SK-N-SH (cell line): ENCODE data around the gene GAS7.

Experiments used
- EP300 ChIP-seq, 2 experiments: IDR thresholded peaks; 2 replicates each; pipeline versions ENCODE4 v1.4.0 to v1.6.1; 2012; ENCODE audit warnings: borderline replicate concordance in 1 of 2, low read depth in 1 of 2, low read length in 1 of 2
- FOXM1 ChIP-seq: IDR thresholded peaks from 2 replicates; pipeline ENCODE4 v1.4.0; 2012; ENCODE audit warnings: low read depth, mild to moderate bottlenecking
- GABPA ChIP-seq: IDR thresholded peaks from 2 replicates; pipeline ENCODE4 v1.4.0; 2012; ENCODE audit warnings: low read depth, mild to moderate bottlenecking
- TF ChIP-seq, protein P1 (sequence below): IDR thresholded peaks from 2 replicates; pipeline ENCODE4 v1.4.0; 2012; ENCODE audit warnings: low read depth, borderline replicate concordance
- TF ChIP-seq, protein P2 (sequence below): fragments of 200-600 bp; sonication (generic); IDR thresholded peaks from 2 replicates; pipeline ENCODE4 v1.6.1; 2017; ENCODE audit warnings: antibody characterized with exemption, mild to moderate bottlenecking, moderate library complexity

DNA sequence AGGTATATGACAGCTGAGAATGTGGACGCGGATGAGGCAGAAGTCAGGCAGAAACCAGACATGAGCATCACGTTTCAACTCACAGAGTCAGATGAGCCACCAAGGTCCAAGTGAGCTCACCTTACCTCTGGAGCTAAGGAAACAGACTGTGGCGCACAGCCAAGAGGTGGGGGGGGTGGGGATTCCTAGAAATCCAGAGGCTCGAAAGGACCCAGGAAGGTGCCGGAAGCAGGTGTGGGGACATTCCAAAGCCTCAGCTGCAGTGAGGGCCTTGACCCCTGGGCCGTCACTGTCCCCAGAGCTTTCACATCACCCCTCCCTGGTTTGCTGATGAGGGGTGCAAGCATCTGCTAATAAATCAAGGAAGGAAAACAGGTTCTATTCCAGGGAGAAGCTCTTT, 264.1 kb downstream of the GAS7 start:
- TF ChIP-seq EP300 (IDR thresholded peaks at IDR 0.05; ENCODE audit: borderline replicate concordance in 1 of 2, low read depth in 1 of 2, low read length in 1 of 2): no peak
- TF ChIP-seq, protein P1, sequence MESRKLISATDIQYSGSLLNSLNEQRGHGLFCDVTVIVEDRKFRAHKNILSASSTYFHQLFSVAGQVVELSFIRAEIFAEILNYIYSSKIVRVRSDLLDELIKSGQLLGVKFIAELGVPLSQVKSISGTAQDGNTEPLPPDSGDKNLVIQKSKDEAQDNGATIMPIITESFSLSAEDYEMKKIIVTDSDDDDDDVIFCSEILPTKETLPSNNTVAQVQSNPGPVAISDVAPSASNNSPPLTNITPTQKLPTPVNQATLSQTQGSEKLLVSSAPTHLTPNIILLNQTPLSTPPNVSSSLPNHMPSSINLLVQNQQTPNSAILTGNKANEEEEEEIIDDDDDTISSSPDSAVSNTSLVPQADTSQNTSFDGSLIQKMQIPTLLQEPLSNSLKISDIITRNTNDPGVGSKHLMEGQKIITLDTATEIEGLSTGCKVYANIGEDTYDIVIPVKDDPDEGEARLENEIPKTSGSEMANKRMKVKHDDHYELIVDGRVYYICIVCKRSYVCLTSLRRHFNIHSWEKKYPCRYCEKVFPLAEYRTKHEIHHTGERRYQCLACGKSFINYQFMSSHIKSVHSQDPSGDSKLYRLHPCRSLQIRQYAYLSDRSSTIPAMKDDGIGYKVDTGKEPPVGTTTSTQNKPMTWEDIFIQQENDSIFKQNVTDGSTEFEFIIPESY: no peak
- TF ChIP-seq, protein P2, sequence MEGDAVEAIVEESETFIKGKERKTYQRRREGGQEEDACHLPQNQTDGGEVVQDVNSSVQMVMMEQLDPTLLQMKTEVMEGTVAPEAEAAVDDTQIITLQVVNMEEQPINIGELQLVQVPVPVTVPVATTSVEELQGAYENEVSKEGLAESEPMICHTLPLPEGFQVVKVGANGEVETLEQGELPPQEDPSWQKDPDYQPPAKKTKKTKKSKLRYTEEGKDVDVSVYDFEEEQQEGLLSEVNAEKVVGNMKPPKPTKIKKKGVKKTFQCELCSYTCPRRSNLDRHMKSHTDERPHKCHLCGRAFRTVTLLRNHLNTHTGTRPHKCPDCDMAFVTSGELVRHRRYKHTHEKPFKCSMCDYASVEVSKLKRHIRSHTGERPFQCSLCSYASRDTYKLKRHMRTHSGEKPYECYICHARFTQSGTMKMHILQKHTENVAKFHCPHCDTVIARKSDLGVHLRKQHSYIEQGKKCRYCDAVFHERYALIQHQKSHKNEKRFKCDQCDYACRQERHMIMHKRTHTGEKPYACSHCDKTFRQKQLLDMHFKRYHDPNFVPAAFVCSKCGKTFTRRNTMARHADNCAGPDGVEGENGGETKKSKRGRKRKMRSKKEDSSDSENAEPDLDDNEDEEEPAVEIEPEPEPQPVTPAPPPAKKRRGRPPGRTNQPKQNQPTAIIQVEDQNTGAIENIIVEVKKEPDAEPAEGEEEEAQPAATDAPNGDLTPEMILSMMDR: no peak
- TF ChIP-seq FOXM1: no peak
- TF ChIP-seq GABPA: no peak
